Choroid plexus epithelial cell (primary cell): Measurements from ENCODE around the gene INPP5A.

ENCODE experiments used
- DNase-seq: peaks from one replicate; pipeline ENCODE4 v3.0.0-alpha.2; 2010; ENCODE audit warnings: low read depth
- H3K4me3 ChIP-seq: 2 replicates; pipeline ENCODE4 v1.5.1; 2011; ENCODE audit warnings: low read depth, mild to moderate bottlenecking, control low read depth, low read length, moderate library complexity
- TF ChIP-seq, protein P1 (sequence below): conservative IDR thresholded peaks from 2 replicates; pipeline ENCODE4 v1.5.1; 2011; ENCODE audit warnings: low read depth, mild to moderate bottlenecking, control low read depth, inconsistent platforms, low read length, moderate library complexity

INPP5A gene

DNA sequence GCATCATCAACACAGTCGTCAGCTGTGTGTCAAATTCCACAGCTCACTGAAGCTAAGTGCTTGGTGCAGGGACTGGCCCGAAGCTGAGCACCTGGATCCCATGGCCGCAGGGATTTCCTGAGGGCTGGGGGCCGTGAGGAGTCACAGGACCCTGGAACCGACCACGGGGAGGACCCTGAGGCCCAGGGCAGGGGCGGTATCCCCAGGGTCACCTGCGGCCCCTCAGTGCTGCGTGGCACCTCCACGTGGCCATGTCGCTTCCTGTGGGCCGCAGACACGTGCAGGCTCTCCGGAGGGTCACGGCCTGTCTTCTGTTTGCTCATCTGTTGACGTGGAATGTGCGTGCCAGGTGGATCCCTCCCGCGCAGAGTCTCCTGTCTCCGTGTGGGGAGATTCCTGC lies 194.9 kb downstream of the INPP5A start:
- no peak for DNase-seq
- TF ChIP-seq, protein P1, sequence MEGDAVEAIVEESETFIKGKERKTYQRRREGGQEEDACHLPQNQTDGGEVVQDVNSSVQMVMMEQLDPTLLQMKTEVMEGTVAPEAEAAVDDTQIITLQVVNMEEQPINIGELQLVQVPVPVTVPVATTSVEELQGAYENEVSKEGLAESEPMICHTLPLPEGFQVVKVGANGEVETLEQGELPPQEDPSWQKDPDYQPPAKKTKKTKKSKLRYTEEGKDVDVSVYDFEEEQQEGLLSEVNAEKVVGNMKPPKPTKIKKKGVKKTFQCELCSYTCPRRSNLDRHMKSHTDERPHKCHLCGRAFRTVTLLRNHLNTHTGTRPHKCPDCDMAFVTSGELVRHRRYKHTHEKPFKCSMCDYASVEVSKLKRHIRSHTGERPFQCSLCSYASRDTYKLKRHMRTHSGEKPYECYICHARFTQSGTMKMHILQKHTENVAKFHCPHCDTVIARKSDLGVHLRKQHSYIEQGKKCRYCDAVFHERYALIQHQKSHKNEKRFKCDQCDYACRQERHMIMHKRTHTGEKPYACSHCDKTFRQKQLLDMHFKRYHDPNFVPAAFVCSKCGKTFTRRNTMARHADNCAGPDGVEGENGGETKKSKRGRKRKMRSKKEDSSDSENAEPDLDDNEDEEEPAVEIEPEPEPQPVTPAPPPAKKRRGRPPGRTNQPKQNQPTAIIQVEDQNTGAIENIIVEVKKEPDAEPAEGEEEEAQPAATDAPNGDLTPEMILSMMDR = no peak
- no peak overlapping the region for H3K4me3 ChIP-seq

DNA sequence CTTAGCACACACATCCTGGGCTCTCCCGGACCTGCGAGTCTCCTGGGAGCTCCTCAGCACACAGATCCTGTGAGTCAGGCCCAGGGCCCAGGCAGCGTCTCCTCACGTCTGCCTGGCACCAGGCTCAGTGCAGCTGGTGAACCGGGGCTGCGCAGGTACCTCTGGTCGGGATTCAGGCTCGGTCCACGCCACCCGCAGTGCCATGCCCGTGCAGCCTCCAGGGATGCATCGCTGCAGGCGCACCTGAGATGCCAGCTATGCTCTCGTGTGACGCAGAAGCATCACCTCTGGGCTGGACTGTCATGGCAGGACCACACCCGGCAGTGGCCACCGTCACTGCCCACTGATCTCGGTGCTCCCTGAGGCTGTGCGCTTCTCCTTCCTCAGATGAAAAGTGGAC lies 196.3 kb downstream of the INPP5A start:
- no peak overlapping the region for H3K4me3 ChIP-seq
- no peak for DNase-seq
- TF ChIP-seq, protein P1 = no peak

DNA sequence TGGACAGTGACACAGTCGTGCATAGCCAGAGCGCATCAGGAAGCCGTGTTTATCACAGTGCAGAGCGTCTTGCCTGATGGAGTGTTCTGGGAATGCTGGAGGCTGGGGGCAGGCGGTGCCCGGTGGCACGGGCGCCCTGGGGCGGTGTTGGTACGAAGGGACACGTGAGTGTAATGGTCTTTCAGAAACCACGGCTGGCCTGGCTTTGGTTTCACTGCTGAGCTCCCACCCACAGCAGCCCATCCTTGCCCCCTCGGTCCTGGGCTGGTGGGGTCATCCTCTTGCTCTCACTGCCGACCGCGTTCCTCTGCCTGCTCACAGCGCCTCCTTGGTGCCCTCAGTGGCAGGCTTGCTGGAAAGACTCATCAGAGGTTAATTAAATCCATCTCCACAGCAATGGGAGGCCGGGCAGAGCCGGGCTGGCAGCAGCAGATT lies 197.8 kb downstream of the INPP5A start:
- DNase-seq = no peak
- TF ChIP-seq, protein P1 = no peak
- H3K4me3 ChIP-seq = no peak overlapping the region

DNA sequence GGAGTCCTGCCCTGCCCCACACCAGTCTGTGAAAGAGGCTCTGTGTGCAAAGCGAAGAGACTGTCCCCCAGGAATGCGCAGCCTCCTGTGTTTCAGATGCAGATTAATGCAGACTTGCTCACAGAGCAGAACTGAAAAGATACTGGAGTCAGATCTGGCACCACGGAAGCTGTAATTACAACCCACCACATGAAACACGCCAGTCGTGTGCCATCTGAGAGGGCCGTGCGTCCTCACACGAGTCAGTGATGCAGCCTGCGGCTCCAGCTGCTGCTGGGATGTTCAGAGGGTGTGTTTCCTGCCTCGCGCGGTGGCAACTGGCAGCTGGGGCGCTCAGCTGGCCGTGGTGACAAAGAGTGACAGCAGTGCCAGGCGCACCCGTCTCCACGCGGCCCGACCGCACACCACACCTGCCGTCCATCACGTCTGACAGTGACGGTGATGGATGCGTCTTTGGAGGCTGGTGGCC lies 198.4 kb downstream of the INPP5A start:
- DNase-seq = no peak
- TF ChIP-seq, protein P1 = no peak
- no peak overlapping the region for H3K4me3 ChIP-seq

DNA sequence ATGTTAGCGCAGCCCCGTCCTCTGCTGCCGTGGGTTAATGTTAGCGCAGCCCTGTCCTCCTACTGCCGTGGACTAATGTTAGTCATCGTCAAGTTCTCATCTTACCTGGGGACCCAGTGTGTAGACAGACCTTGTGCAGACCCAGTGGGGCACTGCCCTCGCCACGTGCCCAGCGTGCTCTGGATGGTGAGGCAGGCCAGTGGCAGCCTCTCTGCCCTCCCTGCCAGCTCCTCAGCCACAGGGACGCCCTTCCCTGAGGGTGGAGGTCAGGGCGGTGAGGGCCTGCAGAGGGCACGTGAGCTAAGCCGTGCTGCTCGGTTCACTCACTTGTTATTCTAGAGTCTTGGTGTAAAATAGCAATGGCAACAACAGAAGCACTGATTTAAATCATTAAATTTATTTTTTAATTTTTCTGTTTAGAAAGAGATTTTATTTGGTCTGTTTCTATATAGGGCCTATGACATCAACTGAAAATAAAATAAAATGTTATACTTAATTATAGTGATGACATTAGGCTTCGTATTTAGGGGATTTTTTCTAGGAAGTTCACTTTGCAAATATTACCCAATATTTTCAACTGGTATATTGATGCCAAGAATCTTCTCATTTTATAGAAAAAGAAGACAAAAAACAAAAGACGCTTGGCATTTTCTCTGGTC lies 199.9 kb downstream of the INPP5A start:
- TF ChIP-seq, protein P1 = no peak
- DNase-seq = no peak
- H3K4me3 ChIP-seq = no peak overlapping the region

DNA sequence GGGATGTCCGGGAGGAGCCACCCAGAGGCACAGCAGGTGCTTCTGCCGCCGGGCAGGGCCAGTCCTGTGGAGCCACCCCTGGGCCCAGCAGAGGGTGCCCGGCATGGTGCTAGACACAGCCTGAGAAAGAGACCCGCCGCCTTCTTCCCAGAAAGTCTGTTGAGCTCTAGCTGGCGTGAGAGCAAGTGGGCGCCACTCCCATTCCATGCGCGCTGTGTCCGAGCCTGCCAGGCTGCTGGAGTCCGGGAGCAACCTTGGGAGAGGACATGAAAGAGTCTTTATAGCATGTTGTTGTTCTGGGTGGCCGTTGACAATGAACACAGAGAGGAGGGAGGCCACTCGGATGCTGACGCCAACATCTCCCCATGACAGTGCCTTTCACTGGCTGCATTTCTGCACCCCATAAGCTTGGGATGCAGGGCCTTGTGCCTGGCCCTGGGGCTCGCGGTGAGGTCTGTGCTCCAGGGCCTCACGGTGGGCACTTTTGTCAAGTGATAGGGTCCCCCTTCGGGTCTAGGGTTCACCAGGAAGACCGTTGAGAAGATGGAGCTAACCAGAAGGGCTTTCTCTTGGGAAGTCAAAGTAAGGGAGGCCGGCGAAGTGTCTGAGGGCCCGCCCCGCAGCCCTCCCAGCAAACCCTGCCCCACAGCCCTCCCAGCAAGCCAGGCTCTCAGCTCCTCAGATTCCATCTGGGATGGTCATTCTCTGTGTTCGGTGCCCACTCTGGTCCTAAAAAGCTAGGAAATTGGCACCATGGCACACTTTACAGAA lies 201.1 kb downstream of the INPP5A start:
- TF ChIP-seq, protein P1 = no peak
- DNase-seq = no peak
- no peak overlapping the region for H3K4me3 ChIP-seq
